Bronchial epithelial cell (primary cell): ENCODE measurements around the gene TMEM140. TPM values are rescaled to one million over a fixed set of nuclear protein-coding genes. Genes with fewer than 3 reads are reported as not detected.
A peak's percentile ranks its signal among the peaks of the same experiment; 100 is the strongest.
"Not testable (repeated sequence)": the region's sequence is repeated elsewhere in the genome, so short reads cannot be mapped to it uniquely, and the experiment has no call there.

Source experiments
- DNase-seq: peaks from one replicate; pipeline ENCODE4 v3.0.0-alpha.2; 2010; ENCODE audit warnings: low read depth
- FAIRE-seq: peaks from 2 replicates; lab custom pipeline; 2011; peaks lifted over from hg19 to GRCh38; lab: Jason Lieb, UNC
- H3K27me3 ChIP-seq: 2 replicates; pipeline ENCODE4 v1.5.1; 2011; ENCODE audit warnings: low read length; ENCODE audit not compliant: control insufficient read depth, insufficient read depth
- H3K36me3 ChIP-seq: 2 replicates; pipeline ENCODE4 v1.5.1; 2011; ENCODE audit warnings: low read length; ENCODE audit not compliant: control insufficient read depth, insufficient read depth
- H3K4me3 ChIP-seq: 2 replicates; pipeline ENCODE4 v1.5.1; 2011; ENCODE audit warnings: mild to moderate bottlenecking, low read depth, low read length, control low read depth
- CTCF ChIP-seq: IDR thresholded peaks from 2 replicates; pipeline ENCODE4 v1.5.1; 2011; ENCODE audit warnings: mild to moderate bottlenecking, moderate library complexity, low read length, control low read depth, inconsistent platforms; ENCODE audit not compliant: insufficient read depth, severe bottlenecking
- total RNA-seq: library from RNA; depleted of rRNA; stranded (reverse); fragments of >200 nt; gene quantifications from 2 replicates; pipeline ENCODE4 v1.2.1, GENCODE V29; 2014

TMEM140 gene
- total RNA-seq, 1 donor from 2014 or later, result 0.53 TPM

- H3K4me3 ChIP-seq, result no peak overlapping the region
- no peaks in the 10 kb centered on the region for H3K36me3 ChIP-seq
- FAIRE-seq (no peak), DNase-seq (no peak)
- no peak for TF ChIP-seq CTCF
- H3K27me3 ChIP-seq, result no peaks in the 10 kb centered on the region
These were observed 37.9 kb upstream of the TMEM140 start for GRCh38 chr7:135109976-135110375.

DNA sequence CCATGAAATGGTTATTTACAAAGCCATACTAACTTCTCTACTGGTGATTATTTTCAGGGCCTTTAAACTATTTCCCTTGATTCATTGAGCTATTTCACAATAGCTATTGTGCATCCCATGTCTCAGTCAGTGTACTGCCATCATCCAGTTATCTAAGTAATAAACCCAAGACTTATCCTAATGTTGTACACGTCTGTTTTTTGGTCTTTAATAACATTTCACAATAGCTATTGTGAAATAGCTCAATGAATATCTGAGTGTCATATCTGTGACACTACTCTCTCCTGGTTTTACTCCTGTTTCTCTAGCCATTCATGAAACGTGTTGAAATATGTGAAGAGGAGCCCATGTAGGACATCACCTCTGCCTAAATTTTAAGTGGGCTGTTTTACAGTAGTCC is 36.5 kb upstream of the TMEM140 start:
- Histone ChIP-seq H3K36me3 (no peaks in the 10 kb centered on the region), H3K4me3 (no peak overlapping the region), H3K27me3 (no peaks in the 10 kb centered on the region)
- FAIRE-seq (no peak), DNase-seq (peak; percentile 3)
- TF ChIP-seq CTCF, result no peak

- DNase-seq (no peak), FAIRE-seq (no peak)
- Histone ChIP-seq H3K27me3 (peaks cover 1% of the 10 kb centered on the region), H3K4me3 (no peak overlapping the region), H3K36me3 (no peaks in the 10 kb centered on the region)
- no peak for TF ChIP-seq CTCF
These were observed 33.2 kb upstream of the TMEM140 start for GRCh38 chr7:135114622-135115021.

GRCh38 chr7:135117096-135117495 is 30.8 kb upstream of the TMEM140 start:
- no peak for FAIRE-seq
- H3K4me3 ChIP-seq, result no peak overlapping the region
- no peak for TF ChIP-seq CTCF
- H3K36me3 ChIP-seq, result no peaks in the 10 kb centered on the region
- no peak for DNase-seq
- H3K27me3 ChIP-seq, result peaks cover 1% of the 10 kb centered on the region

DNA sequence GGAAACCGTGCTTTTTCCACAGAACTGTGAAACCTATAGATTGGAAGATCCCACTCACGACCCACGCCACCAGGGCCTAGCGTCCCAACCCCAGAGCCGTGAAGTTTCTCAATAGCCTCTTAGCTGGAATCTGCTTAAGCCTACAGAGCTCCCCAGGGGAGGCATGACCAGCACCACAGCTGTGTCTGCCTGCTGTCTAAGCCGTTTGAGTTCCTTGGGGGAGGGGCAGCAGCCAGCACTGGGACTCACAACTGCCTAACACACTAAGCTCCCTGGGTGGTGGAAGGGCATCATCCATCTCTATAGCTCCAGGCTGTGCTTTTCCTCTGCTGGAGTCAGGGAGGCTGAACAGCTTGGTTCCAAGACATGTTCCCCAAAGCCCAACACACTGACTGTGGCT is 26.0 kb upstream of the TMEM140 start:
- DNase-seq (no peak), FAIRE-seq (no peak)
- TF ChIP-seq CTCF, result no peak
- H3K27me3 ChIP-seq, result peaks cover 1% of the 10 kb centered on the region
- H3K4me3 ChIP-seq, result no peak overlapping the region
- no peaks in the 10 kb centered on the region for H3K36me3 ChIP-seq

DNA sequence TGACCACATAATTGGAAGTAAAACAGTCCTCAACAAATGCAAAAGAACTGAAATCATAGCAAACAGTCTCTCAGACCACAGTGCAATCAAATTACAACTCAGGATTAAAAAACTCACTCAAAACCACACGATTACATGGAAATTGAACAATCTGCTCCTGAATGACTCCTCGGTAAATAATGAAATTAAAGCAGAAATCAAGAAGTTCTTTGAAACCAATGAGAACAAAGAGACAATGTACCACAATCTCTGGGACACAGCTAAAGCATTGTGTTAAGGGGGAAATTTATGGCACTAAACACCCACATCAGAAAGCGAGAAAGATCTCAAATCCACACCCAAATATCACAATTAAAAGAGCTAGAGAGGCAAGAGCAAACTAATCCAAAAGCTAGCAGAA is 23.2 kb upstream of the TMEM140 start:
- not testable (repeated sequence) for FAIRE-seq, DNase-seq, H3K36me3 ChIP-seq, H3K27me3 ChIP-seq, H3K4me3 ChIP-seq
